IgD-negative memory B cell (primary cell): Measurements from ENCODE around the gene PARD6G. TPM values are rescaled to one million over a fixed set of nuclear protein-coding genes. Genes with fewer than 3 reads are reported as not detected.

Experiments used
- H3K27ac Mint-ChIP-seq, 3 donors: one replicate each; pipeline ENCODE4 v1.8.0; 2020 to 2022; ENCODE audit warnings: mild to moderate bottlenecking in 3 of 3, mixed read lengths in 3 of 3, moderate library complexity in 1 of 3
- H3K27me3 Mint-ChIP-seq: one replicate; pipeline ENCODE4 v1.8.0; 2021; ENCODE audit warnings: mixed read lengths
- H3K36me3 Mint-ChIP-seq: one replicate; pipeline ENCODE4 v1.8.0; 2020; ENCODE audit warnings: mild to moderate bottlenecking, mixed read lengths
- H3K4me1 Mint-ChIP-seq, 3 donors: one replicate each; pipeline ENCODE4 v1.8.0; 2020 to 2022; ENCODE audit warnings: mixed read lengths in 3 of 3, mild to moderate bottlenecking in 1 of 3
- H3K4me3 Mint-ChIP-seq, 4 donors: one replicate each; pipeline ENCODE4 v1.8.0; 2020 to 2022; ENCODE audit warnings: mild to moderate bottlenecking in 4 of 4, mixed read lengths in 4 of 4, moderate library complexity in 3 of 4
- H3K9me3 Mint-ChIP-seq, 3 donors: one replicate each; pipeline ENCODE4 v1.8.0; 2020 to 2021; ENCODE audit warnings: mixed read lengths in 3 of 3, mild to moderate bottlenecking in 1 of 3
- polyA plus RNA-seq: library from polyadenylated mRNA; unstranded; fragments of 300-500 nt; fragmentation: Illumina TruSeq; gene quantifications from one replicate; pipeline ENCODE4 v1.2.3, GENCODE V29; 2021

Gene PARD6G
- polyA plus RNA-seq, 1 donor from 2014 or later: not detected

DNA sequence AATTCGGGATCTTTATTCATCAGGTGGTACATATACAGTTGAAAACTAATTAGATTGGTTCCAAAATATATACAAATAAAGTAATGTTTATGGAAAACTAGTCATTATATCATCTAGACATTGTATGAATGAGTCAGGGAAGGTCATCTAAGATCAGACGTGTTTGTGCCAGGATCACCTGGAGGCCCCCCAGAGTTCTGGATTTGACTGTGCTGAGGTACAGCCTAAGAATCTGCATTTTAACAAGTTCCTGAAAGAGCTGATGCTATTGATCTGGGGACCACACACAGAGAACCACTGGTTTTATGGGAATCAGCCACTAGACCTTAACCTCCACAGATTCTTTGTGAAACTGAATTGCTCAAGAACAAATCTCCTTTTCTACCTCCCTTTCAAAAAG, 43.2 kb downstream of the PARD6G start:
- H3K4me3 Mint-ChIP-seq: no peak overlapping the region
- H3K36me3 Mint-ChIP-seq: peaks cover 2% of the 10 kb centered on the region
- H3K9me3 Mint-ChIP-seq: peaks cover 0 to 2% (median 1%) of the 10 kb centered on the region in 3 donors
- H3K27me3 Mint-ChIP-seq: peaks cover 28% of the 10 kb centered on the region
- no peaks in the 10 kb centered on the region for H3K4me1 Mint-ChIP-seq
- no peak overlapping the region for H3K27ac Mint-ChIP-seq

DNA sequence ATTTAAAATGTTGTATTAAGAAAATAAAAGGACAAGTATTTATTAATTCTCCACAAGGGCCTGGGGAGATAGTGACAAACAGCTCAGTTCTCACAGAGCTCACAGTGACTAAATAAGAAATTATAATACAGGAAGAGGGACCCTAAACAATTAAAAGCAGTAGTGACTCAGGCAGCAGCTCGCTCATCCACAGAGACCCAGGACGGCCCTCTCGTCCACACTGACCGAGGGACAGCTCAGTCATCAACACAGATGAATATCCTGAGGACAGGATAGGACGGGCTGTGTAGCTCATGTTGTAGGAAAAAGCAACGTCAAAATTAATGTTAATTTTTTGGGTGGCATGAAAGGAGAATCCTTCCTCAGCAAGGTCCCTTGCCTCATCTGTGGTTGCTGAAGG, 44.1 kb downstream of the PARD6G start:
- H3K9me3 Mint-ChIP-seq: peaks cover 0 to 2% (median 1%) of the 10 kb centered on the region in 3 donors
- H3K36me3 Mint-ChIP-seq: peaks cover 2% of the 10 kb centered on the region
- H3K27me3 Mint-ChIP-seq: peaks cover 28% of the 10 kb centered on the region
- no peak overlapping the region for H3K4me3 Mint-ChIP-seq
- H3K4me1 Mint-ChIP-seq: no peaks in the 10 kb centered on the region
- H3K27ac Mint-ChIP-seq: no peak overlapping the region

DNA sequence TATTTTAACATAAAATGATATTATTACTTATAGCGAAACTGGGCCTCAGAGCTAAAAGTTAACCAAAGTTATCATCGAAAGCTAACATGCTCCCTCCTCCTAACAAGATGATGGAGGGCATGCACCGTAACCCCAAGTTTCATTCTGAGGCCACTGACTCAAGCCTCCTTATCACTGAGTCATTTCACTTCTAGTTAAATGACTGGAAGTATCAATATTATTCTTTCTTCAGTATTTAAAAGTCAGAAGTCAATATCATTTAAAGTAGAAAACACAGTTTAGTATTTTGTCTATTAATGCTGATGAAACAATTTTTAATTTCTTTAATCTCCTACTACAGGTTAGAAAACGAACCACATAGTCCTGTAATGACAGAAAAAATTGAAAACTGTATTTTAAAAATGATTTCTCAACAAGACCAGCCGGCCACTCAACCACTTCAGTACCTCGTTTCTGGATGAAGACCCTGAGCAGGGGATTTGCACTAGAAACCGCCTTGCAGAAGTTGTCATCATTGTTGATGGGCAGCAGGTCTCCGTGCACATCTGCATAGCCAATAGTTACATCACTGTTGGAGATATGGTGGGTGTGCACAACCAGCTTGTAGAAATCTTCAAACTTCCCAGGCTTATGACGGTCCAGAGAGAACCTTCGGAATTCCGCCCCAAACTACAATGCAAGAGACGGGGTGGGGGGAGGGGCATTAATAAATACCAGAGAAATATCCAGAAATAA, 44.9 kb downstream of the PARD6G start:
- Mint-ChIP-seq H3K4me3 (no peak overlapping the region), H3K9me3 (peaks cover 0 to 2% (median 1%) of the 10 kb centered on the region in 3 donors), H3K36me3 (peaks cover 2% of the 10 kb centered on the region), H3K27ac (no peak overlapping the region), H3K4me1 (no peaks in the 10 kb centered on the region), H3K27me3 (peaks cover 28% of the 10 kb centered on the region)

DNA sequence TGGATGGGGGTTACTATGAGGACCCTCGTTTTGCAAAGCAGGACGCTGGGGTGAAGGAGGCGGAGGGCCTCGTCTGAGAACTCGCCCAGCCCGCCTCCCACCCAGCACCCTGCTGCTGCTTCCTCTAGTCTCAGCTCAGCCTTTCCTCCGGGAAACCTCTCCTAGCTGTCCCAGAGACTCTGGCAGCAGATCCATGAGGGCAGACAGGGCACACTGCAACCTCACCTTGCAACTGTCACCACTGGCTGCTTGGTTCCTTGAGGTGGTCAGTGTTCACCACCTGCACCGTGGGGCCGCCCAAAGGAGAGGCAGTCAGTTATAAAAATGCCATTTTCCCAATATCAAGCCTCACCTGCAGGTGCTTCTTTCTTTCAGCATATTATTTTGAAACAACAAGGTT, 45.6 kb downstream of the PARD6G start:
- Mint-ChIP-seq H3K27ac (no peak overlapping the region), H3K36me3 (peaks cover 2% of the 10 kb centered on the region), H3K27me3 (peaks cover 35% of the 10 kb centered on the region), H3K9me3 (peaks cover 0 to 2% (median 1%) of the 10 kb centered on the region in 3 donors), H3K4me1 (no peaks in the 10 kb centered on the region), H3K4me3 (no peak overlapping the region)

DNA sequence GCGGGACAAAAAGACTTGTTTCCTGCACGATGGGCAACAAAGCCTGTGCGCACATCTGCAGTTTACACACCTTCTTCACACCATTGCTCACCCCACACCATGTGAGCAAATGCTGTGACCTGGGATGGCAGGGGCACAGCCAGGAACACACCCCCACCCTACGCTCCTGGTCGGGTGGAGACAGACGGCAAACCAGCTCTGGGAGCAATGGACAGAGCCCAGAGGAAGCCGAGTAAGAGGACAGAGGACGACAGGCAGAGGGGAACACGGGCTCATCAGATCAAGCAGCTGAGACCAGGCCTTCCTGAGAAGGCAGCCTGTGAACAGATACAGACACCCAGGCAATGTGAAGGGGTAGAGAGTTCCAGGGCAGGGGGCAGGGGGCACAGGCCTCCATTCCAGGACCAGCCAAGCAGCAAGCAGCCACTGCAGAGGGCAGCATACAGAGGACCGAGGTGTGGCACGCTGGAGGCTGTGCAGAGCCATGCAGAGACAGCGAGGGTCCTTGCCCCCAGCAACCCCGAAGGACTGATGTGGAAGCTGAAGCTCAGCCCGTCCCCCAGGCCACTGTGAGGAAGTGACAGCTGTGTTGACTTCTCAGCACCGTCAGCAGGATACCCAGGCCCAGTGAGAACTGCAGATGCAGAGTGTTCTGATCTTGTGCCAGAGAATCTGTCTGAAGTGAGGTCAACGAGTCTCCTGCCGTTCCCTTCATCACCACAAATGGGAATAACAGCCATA, 46.2 kb downstream of the PARD6G start:
- H3K36me3 Mint-ChIP-seq: peaks cover 2% of the 10 kb centered on the region
- H3K9me3 Mint-ChIP-seq: peaks cover 0 to 2% (median 1%) of the 10 kb centered on the region in 3 donors
- H3K4me1 Mint-ChIP-seq: no peaks in the 10 kb centered on the region
- H3K27me3 Mint-ChIP-seq: peaks cover 35% of the 10 kb centered on the region
- H3K27ac Mint-ChIP-seq: no peak overlapping the region
- H3K4me3 Mint-ChIP-seq: no peak overlapping the region

DNA sequence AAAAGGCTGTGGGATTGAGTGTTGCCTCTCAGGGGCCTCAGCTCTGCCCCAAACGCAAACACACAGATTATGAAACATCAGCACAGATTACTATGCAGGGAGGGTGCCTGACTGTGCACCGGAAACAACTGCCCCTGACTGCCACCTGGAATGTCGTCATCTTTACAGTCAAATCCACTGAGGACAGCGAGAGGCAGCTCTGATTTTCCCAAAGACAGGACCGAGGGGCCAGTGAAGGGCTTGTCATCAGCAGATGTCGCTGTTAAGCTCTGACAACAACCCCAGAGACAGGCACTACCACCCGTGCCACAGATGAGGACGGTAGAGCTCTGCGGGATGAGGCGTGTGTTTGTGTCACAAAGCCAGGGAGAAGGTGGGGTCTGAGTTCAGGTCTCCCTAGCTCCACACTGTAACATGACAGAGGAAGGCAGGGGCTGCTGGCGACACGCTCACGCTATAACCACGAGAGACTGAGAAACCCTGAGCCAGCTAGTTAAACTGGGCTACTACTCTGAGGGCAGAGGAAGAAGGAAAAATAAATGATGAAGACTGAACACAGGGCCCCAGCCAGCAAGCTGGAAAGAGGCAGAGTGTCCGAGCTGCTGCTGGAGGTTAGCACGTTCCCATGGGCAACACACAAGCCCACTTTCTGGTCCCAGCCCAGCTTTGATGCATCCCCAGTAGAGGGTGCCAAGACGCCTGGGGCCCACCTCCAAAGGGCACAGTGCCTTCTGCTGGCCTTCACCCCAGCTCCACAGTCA, 47.0 kb downstream of the PARD6G start:
- Mint-ChIP-seq H3K27me3 (peaks cover 31% of the 10 kb centered on the region), H3K36me3 (peaks cover 2% of the 10 kb centered on the region), H3K4me3 (no peak overlapping the region), H3K27ac (no peak overlapping the region), H3K4me1 (no peaks in the 10 kb centered on the region), H3K9me3 (peaks cover 0 to 2% (median 1%) of the 10 kb centered on the region in 3 donors)

DNA sequence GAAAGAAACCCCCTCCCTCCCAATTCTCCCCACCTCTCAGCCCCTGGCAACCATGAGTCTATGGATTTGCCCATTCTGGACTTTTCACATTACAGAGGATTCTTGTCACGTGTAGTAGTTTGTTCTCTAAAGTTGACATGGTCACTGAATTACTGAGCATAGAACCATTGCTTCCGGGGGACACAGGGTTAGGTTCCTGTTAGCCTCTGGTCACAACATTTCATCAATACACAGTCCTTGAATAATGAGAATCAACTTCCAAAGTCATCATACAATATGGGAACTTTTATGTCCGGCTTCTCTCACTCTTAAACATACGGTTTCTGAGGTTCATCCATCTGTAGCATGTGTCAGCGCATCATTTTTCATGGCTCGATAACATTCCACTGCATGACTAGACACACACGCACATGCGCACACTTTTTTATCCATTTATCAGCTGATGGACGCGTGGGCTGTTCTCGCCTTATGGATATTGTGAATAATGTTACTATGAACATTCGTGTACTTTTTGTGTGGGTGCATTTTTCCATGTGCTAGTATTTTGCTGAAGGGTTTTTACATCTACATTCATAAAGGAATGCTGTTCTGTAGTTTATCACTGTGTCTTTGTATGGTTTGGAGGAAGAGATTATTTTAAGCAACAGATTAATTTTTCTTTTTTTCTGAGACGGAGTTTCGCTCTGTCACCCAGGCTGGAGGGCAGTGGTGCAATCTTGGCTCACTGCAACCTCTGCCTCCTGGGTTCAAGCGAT, 48.1 kb downstream of the PARD6G start:
- H3K9me3 Mint-ChIP-seq: peaks cover 0 to 1% (median 0%) of the 10 kb centered on the region in 3 donors
- no peak overlapping the region for H3K4me3 Mint-ChIP-seq
- H3K4me1 Mint-ChIP-seq: no peaks in the 10 kb centered on the region
- peaks cover 2% of the 10 kb centered on the region for H3K36me3 Mint-ChIP-seq
- peaks cover 31% of the 10 kb centered on the region for H3K27me3 Mint-ChIP-seq
- no peak overlapping the region for H3K27ac Mint-ChIP-seq

DNA sequence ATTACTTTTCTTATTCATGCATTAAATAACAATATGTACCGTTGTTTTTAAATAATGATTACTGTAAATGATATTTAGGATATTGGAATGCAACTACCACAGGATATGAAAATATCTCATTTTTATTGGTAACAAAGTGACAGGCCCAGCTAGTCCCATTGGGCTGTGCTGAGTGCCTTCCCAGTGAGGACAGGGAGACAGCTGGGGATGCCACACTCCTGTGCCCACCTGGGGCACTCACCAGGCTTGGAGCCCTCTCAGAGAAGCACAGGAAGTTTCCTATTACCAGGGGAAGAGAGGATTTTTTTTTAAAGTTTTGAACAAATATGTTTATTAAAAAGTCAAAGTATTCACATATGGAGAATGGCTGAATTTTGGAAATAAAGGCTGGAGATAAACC, 48.9 kb downstream of the PARD6G start:
- no peak overlapping the region for H3K4me3 Mint-ChIP-seq
- peaks cover 2% of the 10 kb centered on the region for H3K36me3 Mint-ChIP-seq
- peaks cover 0 to 1% (median 0%) of the 10 kb centered on the region in 3 donors for H3K9me3 Mint-ChIP-seq
- no peak overlapping the region for H3K27ac Mint-ChIP-seq
- peaks cover 26% of the 10 kb centered on the region for H3K27me3 Mint-ChIP-seq
- no peaks in the 10 kb centered on the region for H3K4me1 Mint-ChIP-seq

DNA sequence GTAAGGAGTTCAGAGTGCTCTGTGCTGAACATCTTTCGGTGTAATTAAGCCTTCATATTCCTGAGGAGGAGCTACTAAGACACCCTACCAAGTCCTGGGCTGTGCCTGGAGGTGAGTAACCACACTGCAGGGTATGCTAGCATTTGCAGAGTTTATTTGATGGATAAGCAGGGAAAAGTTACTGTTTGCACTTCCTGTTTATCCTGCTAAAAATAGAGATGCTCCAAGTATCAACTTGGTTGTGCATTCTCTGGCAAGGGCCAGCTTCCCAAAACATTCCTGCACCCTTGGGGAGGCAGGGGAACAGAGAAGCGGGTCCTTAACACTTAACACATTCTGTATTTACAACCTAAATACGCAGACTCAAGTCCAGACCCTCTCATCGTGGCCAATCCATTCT, 49.8 kb downstream of the PARD6G start:
- Mint-ChIP-seq H3K9me3 (peaks cover 0 to 1% (median 0%) of the 10 kb centered on the region in 3 donors), H3K27ac (no peak overlapping the region), H3K4me1 (no peaks in the 10 kb centered on the region), H3K27me3 (peaks cover 23% of the 10 kb centered on the region), H3K4me3 (no peak overlapping the region), H3K36me3 (peaks cover 2% of the 10 kb centered on the region)

DNA sequence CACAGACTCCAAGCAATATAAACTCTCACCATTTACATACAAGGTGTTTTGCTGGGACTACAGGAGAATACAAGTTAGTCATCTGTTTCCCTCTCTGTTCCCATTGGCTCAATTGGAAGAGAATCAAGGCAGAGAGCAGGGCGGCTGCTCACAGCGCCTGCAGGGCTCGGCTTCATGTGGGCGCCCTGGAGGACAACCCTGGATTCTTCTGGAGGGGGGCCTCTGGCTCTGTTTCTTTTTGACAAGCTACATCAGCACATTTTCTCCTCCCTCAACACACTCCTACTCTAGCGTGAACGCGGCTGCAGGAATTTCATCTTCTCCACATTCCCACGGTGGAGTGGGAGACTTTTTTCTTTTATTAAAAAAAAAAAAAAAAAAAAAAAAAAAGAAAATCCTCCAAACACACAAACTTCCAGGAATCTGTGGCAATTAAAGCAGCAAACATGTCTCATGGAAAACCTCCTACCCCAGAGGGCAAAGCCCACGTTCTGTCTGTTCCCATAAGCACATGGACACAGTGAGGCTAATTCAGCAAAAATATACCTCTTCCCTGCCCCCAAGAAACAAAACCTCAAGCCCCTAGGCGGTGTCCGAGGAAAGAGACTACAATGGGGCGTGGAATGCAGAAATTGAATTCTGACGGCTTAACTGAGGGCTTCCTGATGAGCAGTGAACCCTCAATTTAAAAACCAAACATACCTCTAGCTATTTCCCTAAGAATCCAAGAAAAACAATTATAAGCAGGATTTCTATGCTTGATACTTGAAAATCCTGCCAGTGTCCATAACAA, 50.6 kb downstream of the PARD6G start:
- no peak overlapping the region for H3K4me3 Mint-ChIP-seq
- H3K27ac Mint-ChIP-seq: no peak overlapping the region
- H3K4me1 Mint-ChIP-seq: no peaks in the 10 kb centered on the region
- H3K36me3 Mint-ChIP-seq: peaks cover 2% of the 10 kb centered on the region
- H3K27me3 Mint-ChIP-seq: peaks cover 28% of the 10 kb centered on the region
- peaks cover 0 to 1% (median 0%) of the 10 kb centered on the region in 3 donors for H3K9me3 Mint-ChIP-seq

DNA sequence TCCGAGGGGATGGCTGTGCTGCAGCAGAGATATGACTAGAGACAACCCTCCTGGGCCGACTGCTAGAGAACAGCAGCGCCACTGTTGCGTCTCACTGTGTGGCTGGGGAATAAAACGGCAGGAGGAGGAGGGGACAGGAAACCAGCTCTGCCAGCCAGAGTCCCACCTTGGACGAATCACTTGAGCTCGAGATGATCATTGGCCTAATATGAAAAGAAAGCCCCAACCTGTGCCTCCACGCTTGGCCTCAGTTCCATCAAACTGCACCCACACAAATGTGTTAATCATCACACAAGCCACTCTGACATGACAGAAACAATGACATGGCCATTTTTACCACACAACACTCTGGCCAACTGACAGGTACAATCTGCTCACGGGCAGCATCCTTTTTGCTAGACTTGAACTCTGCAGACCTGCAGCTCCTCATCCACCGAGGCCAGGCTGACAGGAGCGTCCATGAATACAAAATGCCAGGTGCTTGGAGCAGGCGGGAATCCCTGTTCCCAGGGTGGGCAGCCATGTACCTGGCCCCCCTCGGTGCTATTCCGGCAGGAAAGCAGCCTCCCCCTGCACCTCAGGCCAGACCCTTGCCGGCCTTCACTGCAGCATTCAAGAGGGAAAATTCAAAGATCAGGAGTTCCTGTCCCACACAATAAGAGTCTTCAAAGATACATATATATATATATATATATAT, 52.3 kb downstream of the PARD6G start:
- Mint-ChIP-seq H3K9me3 (peaks cover 0 to 1% (median 0%) of the 10 kb centered on the region in 3 donors), H3K4me3 (no peak overlapping the region), H3K4me1 (no peaks in the 10 kb centered on the region), H3K36me3 (no peaks in the 10 kb centered on the region), H3K27me3 (peaks cover 22% of the 10 kb centered on the region), H3K27ac (peak overlapping the region in 1 of 3 donors; percentile 86)

DNA sequence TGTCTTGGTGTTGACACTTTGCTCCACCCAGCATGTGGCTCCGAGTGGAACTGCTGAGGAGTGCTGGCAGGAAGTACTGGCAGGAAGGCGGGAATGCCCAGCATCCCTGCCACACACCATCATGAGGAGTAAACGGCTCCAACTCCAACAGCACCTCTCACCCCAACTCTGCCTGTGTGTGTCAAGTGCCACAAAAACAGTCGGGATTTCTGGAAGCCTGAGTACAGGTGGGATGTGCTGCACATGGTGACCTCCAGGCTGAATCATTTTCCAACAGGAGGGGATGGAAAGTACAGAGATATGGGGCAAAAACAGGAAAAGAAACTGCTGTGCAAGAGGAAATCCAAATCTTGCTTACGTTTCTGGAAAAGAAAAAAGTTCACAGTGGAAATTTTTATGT, 53.6 kb downstream of the PARD6G start:
- H3K27ac Mint-ChIP-seq: no peak overlapping the region
- no peaks in the 10 kb centered on the region for H3K36me3 Mint-ChIP-seq
- H3K4me3 Mint-ChIP-seq: no peak overlapping the region
- H3K4me1 Mint-ChIP-seq: no peaks in the 10 kb centered on the region
- H3K27me3 Mint-ChIP-seq: peaks cover 26% of the 10 kb centered on the region
- no peaks in the 10 kb centered on the region for H3K9me3 Mint-ChIP-seq

DNA sequence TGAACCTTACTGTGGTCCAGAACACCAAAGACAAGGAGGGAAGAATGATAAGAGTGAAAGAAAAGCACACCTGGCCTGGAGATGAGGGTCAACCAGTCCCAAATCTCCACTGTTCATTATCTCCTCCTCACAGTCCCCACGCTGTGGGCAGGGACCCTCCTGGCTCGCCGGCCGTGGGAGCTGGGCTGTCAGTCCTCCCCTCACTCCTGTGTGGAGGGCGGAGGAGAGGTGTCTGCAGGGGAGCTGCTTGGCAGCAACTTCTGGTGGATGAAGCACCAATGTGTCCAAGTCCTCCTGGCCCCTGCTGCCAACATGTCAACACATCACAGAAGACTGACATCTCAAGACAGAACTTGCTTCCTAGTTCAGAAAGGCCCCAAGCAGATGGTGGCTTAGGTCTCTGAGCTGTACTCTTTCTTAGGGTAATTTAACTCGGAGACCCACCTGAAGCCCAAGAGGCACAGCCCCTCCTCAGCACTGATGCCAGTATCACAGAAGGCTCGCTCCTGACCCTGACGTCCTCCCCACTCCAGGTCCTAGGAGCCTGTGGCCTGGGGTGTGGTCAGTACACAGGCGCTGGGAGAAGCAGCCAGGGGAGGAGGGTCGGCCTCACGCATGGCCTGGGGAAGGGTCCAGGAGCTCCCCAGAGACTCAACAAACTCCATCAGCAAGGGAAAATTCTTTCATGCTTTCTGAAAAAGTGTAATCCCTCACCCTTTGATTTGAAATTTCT, 54.5 kb downstream of the PARD6G start:
- Mint-ChIP-seq H3K27me3 (peaks cover 26% of the 10 kb centered on the region), H3K27ac (no peak overlapping the region), H3K9me3 (no peaks in the 10 kb centered on the region), H3K36me3 (no peaks in the 10 kb centered on the region), H3K4me3 (no peak overlapping the region), H3K4me1 (no peaks in the 10 kb centered on the region)
